ENCODE measurements around the gene AMER3. TPM values are rescaled to one million over a fixed set of nuclear protein-coding genes. Genes with fewer than 3 reads are reported as not detected.

The AMER3 gene
- total RNA-seq, 1 experiment from 2014 or later: not detected

- Histone ChIP-seq H3K4me1 (ENCODE audit: control insufficient read depth, insufficient read depth, low read length) (no peaks in the 10 kb centered on the region), H3K9me3 (ENCODE audit: control insufficient read depth, insufficient read depth, low read depth, low read length) (no peaks in the 10 kb centered on the region), H3K4me3 (ENCODE audit: low read depth in 2 of 2, low read length in 2 of 2) (no peak overlapping the region), H3K27ac (ENCODE audit: low read length) (no peak overlapping the region), H3K36me3 (ENCODE audit: control insufficient read depth, insufficient read depth, low read length) (no peaks in the 10 kb centered on the region), H3K27me3 (ENCODE audit: control insufficient read depth, insufficient read depth, low read length) (no peaks in the 10 kb centered on the region)
- in situ Hi-C loops (cut with HindIII; ENCODE audit: low pct_unique_long_range_greater_than_20kb, low sequenced_read_pairs): no loop called here
- no peak for DNase-seq (ENCODE audit: low read depth, low spot score)
- intact Hi-C loops (cut with micrococcal nuclease; ENCODE audit: unreplicated experiment): no loop called here
- ChIA-PET CTCF (no interaction called here), POLR2A (no interaction called here)
- BruUV-seq (replicated peaks): no TSS peak
- no peak for ATAC-seq
- TF ChIP-seq TCF7L2 (IDR thresholded peaks at IDR 0.05; ENCODE audit: low read depth, low read length): no peak
- no peak for TF ChIP-seq SIN3A (IDR thresholded peaks at IDR 0.05; ENCODE audit: borderline replicate concordance, insufficient read depth, low read depth, low read length)
- TF ChIP-seq CTCF (IDR thresholded peaks at IDR 0.05): no peak
- TF ChIP-seq POLR2AphosphoS5 (IDR thresholded peaks at IDR 0.05; ENCODE audit: low read depth, low read length): no peak
- no peak for TF ChIP-seq REST (IDR thresholded peaks at IDR 0.05; ENCODE audit: insufficient read depth in 1 of 2, low read depth in 2 of 2, low read length in 1 of 2)
Observed at GRCh38 chr2:130786076-130786475, 30.7 kb downstream of the AMER3 start.

DNA sequence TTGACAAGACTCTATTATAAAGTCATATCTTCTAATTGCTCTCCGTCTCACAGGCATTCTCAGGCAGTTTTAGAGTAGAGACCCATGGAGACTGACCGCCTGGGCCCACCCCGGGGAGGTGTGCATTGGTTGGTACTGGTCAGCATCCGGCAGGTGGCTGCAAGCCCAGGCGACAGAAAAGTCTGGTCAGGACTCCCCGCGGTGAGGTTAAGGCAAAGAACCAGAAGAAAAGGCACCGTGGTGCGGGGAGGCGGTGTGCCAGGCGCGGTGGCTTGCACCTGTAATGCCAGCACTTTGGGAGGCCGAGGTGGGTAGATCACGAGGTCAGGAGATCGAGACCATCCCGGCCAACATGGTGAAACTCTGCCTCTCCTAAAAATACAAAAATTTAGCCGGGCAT, 32.5 kb downstream of the AMER3 start:
- ChIA-PET CTCF (no interaction called here), POLR2A (no interaction called here)
- no TSS peak for BruUV-seq (replicated peaks)
- DNase-seq (ENCODE audit: low read depth, low spot score): no peak
- H3K27me3 ChIP-seq (ENCODE audit: control insufficient read depth, insufficient read depth, low read length): no peaks in the 10 kb centered on the region
- intact Hi-C loops (cut with micrococcal nuclease; ENCODE audit: unreplicated experiment): no loop called here
- no peaks in the 10 kb centered on the region for H3K4me1 ChIP-seq (ENCODE audit: control insufficient read depth, insufficient read depth, low read length)
- H3K36me3 ChIP-seq (ENCODE audit: control insufficient read depth, insufficient read depth, low read length): no peaks in the 10 kb centered on the region
- no peak for ATAC-seq
- no peak for TF ChIP-seq CTCF (IDR thresholded peaks at IDR 0.05)
- no peak for TF ChIP-seq SIN3A (IDR thresholded peaks at IDR 0.05; ENCODE audit: borderline replicate concordance, insufficient read depth, low read depth, low read length)
- no peak for TF ChIP-seq TCF7L2 (IDR thresholded peaks at IDR 0.05; ENCODE audit: low read depth, low read length)
- TF ChIP-seq POLR2AphosphoS5 (IDR thresholded peaks at IDR 0.05; ENCODE audit: low read depth, low read length): no peak
- no peak for TF ChIP-seq REST (IDR thresholded peaks at IDR 0.05; ENCODE audit: insufficient read depth in 1 of 2, low read depth in 2 of 2, low read length in 1 of 2)
- no peak overlapping the region for H3K27ac ChIP-seq (ENCODE audit: low read length)
- in situ Hi-C loops (cut with HindIII; ENCODE audit: low pct_unique_long_range_greater_than_20kb, low sequenced_read_pairs): no loop called here
- H3K9me3 ChIP-seq (ENCODE audit: control insufficient read depth, insufficient read depth, low read depth, low read length): no peaks in the 10 kb centered on the region
- H3K4me3 ChIP-seq (ENCODE audit: low read depth in 2 of 2, low read length in 2 of 2): no peak overlapping the region

Data from Panc1 (cell line).